ENCODE results near the gene LYL1.
A peak's percentile ranks its signal among the peaks of the same experiment; 100 is the strongest.

LYL1 gene

DNA sequence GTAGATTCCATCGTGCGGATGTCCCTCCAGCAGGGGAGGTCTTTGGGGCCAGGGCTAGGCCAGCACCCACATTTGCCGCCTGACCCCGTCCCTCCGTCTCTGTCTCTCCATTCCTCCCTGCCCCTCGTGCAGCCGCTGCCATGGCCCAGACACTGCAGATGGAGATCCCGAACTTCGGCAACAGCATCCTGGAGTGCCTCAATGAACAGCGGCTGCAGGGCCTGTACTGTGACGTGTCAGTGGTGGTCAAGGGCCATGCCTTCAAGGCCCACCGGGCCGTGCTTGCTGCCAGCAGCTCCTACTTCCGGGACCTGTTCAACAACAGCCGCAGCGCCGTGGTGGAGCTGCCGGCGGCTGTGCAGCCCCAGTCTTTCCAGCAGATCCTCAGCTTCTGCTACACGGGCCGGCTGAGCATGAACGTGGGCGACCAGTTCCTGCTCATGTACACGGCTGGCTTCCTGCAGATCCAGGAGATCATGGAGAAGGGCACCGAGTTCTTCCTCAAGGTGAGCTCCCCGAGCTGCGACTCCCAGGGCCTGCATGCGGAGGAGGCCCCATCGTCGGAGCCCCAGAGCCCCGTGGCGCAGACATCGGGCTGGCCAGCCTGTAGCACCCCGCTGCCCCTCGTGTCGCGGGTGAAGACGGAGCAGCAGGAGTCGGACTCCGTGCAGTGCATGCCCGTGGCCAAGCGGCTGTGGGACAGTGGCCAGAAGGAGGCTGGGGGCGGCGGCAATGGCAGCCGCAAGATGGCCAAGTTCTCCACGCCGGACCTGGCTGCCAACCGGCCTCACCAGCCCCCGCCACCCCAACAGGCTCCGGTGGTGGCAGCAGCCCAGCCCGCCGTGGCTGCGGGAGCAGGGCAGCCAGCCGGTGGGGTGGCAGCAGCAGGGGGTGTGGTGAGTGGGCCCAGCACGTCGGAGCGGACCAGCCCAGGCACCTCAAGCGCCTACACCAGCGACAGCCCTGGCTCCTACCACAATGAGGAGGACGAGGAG lies 32.7 kb upstream of the LYL1 start:
- TF ChIP-seq CTCF (IDR thresholded peaks at IDR 0.05; ENCODE audit: low read depth, low read length) = no peak
- no peak for DNase-seq (ENCODE audit: low read depth, low spot score)
- in situ Hi-C loops (cut with HindIII; ENCODE audit: low sequenced_read_pairs) = no loop called here
- H3K4me3 ChIP-seq (ENCODE audit: low read depth, low read length) = no peak overlapping the region

DNA sequence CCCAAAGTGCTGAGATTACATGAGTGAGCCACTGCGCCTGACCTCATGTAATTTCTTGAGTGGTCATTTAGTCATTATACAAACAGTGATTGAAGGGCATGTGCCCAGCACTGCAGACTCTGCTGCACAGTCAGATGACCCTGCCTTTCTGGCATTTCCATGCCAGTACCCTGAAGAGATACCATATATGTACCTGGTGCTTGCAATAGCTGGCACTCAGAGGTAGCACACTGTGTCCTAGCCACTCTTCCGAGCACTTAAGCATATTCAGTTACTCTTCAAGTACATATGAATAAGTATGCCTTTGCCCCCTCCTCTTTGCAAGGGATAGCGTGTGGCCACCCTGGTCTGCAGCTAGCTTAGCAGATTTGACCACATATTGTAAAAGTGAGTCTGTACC lies 32.0 kb upstream of the LYL1 start:
- no peak overlapping the region for H3K4me3 ChIP-seq (ENCODE audit: low read depth, low read length)
- no peak for DNase-seq (ENCODE audit: low read depth, low spot score)
- in situ Hi-C loops (cut with HindIII; ENCODE audit: low sequenced_read_pairs) = no loop called here
- TF ChIP-seq CTCF (IDR thresholded peaks at IDR 0.05; ENCODE audit: low read depth, low read length) = no peak

GRCh38 chr19:13133241-13133870 lies 30.7 kb upstream of the LYL1 start:
- in situ Hi-C loops (cut with HindIII; ENCODE audit: low sequenced_read_pairs) = no loop called here
- TF ChIP-seq CTCF (IDR thresholded peaks at IDR 0.05; ENCODE audit: low read depth, low read length) = no peak

GRCh38 chr19:13132471-13133180 lies 30.0 kb upstream of the LYL1 start:
- in situ Hi-C loops (cut with HindIII; ENCODE audit: low sequenced_read_pairs) = no loop called here
- TF ChIP-seq CTCF (IDR thresholded peaks at IDR 0.05; ENCODE audit: low read depth, low read length) = no peak
- H3K4me3 ChIP-seq (ENCODE audit: low read depth, low read length) = no peak overlapping the region
- peak; percentile 67 for DNase-seq (ENCODE audit: low read depth, low spot score)

More at GRCh38 chr19:13133241-13133870, 30.7 kb upstream of the LYL1 start:
- H3K4me3 ChIP-seq (ENCODE audit: low read depth, low read length) = no peak overlapping the region
- no peak for DNase-seq (ENCODE audit: low read depth, low spot score)

GRCh38 chr19:13130886-13131490 lies 28.3 kb upstream of the LYL1 start:
- H3K4me3 ChIP-seq (ENCODE audit: low read depth, low read length) = no peak overlapping the region
- DNase-seq (ENCODE audit: low read depth, low spot score) = no peak
- TF ChIP-seq CTCF (IDR thresholded peaks at IDR 0.05; ENCODE audit: low read depth, low read length) = no peak
- in situ Hi-C loops (cut with HindIII; ENCODE audit: low sequenced_read_pairs) = no loop called here

DNA sequence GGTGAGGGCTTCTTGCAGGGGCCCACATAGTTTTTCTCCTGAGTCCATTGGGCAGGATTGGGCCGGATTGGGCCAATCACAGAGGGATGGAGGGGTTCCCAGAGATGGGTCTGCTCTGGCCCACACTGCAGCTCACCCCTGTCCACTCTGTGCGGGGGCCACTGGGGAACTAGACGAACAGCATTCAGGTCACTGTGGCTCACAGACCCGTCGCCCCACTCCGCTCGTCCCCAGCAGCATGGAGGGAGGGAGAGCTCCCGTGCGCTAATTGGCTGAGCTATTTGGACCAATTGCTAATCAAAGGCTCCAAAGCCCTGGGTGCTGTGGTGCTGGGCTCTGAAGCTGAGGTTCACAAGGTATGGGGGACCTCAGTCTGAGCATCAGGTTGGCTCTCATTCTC lies 26.7 kb upstream of the LYL1 start:
- no peak for DNase-seq (ENCODE audit: low read depth, low spot score)
- no peak for TF ChIP-seq CTCF (IDR thresholded peaks at IDR 0.05; ENCODE audit: low read depth, low read length)
- H3K4me3 ChIP-seq (ENCODE audit: low read depth, low read length) = no peak overlapping the region
- in situ Hi-C loops (cut with HindIII; ENCODE audit: low sequenced_read_pairs) = no loop called here

Measured in astrocyte of the spinal cord (primary cell).